ENCODE measurements around the gene SGSM1.

- TF ChIP-seq CTCF (IDR thresholded peaks at IDR 0.05) = no peak
- no peak for TF ChIP-seq ZFX (IDR thresholded peaks at IDR 0.05; ENCODE audit: borderline replicate concordance)
Measured at GRCh38 chr22:24975813-24976341, 169.9 kb downstream of the SGSM1 start.
